Astrocyte (in vitro differentiated cells and primary cell): Measurements from ENCODE around the gene TMEM132A.
"Not testable (repeated sequence)": the region's sequence is repeated elsewhere in the genome, so short reads cannot be mapped to it uniquely, and the experiment has no call there.

ENCODE experiments used
- EZH2 ChIP-seq: IDR thresholded peaks from 2 replicates; pipeline ENCODE4 v1.6.1; 2012; ENCODE audit warnings: mild to moderate bottlenecking, low read length, inconsistent platforms; ENCODE audit not compliant: insufficient read depth
- TF ChIP-seq, protein P1 (sequence below): IDR thresholded peaks from 2 replicates; pipeline ENCODE4 v1.5.1; 2011; ENCODE audit warnings: low read depth, mild to moderate bottlenecking, inconsistent platforms, low read length, moderate library complexity; ENCODE audit not compliant: insufficient read depth

DNA sequence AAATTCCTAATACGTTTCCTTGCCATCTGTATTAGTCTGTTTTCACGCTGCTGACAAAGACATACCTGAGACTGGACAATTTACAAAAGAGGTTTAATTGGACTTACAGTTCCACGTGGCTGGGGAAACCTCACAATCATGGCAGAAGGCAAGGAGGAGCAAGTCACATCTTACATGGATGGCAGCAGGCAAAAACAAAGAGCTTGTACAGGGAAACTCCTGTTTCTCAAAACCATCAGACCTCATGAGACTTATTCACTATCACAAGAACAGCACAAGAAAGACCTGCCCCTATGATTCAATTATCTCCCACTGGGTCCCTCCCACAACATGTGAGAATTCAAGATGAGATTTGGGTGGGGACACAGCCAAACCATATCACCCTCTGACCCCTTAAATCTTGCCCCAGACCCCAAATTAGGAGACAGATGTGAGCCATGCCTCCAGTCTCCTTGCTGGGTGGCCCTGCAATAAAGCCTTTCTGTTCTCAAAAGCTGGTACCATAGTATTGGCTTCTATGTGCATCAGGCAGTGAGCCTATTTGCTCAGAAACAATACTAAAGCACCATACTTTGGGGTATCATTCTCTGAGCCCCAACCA lies 14.5 kb upstream of the TMEM132A start:
- TF ChIP-seq, protein P1, sequence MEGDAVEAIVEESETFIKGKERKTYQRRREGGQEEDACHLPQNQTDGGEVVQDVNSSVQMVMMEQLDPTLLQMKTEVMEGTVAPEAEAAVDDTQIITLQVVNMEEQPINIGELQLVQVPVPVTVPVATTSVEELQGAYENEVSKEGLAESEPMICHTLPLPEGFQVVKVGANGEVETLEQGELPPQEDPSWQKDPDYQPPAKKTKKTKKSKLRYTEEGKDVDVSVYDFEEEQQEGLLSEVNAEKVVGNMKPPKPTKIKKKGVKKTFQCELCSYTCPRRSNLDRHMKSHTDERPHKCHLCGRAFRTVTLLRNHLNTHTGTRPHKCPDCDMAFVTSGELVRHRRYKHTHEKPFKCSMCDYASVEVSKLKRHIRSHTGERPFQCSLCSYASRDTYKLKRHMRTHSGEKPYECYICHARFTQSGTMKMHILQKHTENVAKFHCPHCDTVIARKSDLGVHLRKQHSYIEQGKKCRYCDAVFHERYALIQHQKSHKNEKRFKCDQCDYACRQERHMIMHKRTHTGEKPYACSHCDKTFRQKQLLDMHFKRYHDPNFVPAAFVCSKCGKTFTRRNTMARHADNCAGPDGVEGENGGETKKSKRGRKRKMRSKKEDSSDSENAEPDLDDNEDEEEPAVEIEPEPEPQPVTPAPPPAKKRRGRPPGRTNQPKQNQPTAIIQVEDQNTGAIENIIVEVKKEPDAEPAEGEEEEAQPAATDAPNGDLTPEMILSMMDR, result not testable (repeated sequence)
- TF ChIP-seq EZH2, result not testable (repeated sequence)
